K562 (cell line): ENCODE data around the gene RIPOR1. TPM values are rescaled to one million over a fixed set of nuclear protein-coding genes. Genes with fewer than 3 reads are reported as not detected.

Experiments used
- CHD2 ChIP-seq: IDR thresholded peaks from 2 replicates; pipeline ENCODE4 v1.6.1; 2011; ENCODE audit warnings: low read depth, low read length
- GABPA ChIP-seq: fragments of 200-800 bp; sonication (Bioruptor generic); conservative IDR thresholded peaks from 2 replicates; pipeline ENCODE4 v1.6.1; 2016; ENCODE audit warnings: low read depth, missing genetic modification characterization, missing compliant biosample characterization
- GTF2A2 ChIP-seq: IDR thresholded peaks from 2 replicates; pipeline ENCODE4 v1.6.1; 2016; ENCODE audit warnings: mild to moderate bottlenecking, missing genetic modification characterization, missing compliant biosample characterization
- MAX ChIP-seq: sonication (generic); formaldehyde crosslinking; IDR thresholded peaks from 2 replicates; pipeline ENCODE4 v1.9.0; 2022; ENCODE audit warnings: mild to moderate bottlenecking, missing genetic modification reagents
- MYNN ChIP-seq, 2 experiments: sonication (generic); formaldehyde crosslinking in 1 of 2; IDR thresholded peaks; 2 replicates each; pipeline versions ENCODE4 v1.5.0 to v1.6.1; 2016 to 2020; ENCODE audit warnings: antibody characterized with exemption in 1 of 2, missing genetic modification reagents in 1 of 2
- NR3C1 ChIP-seq: sonication (generic); formaldehyde crosslinking; IDR thresholded peaks from 2 replicates; pipeline ENCODE4 v1.8.1; 2022; ENCODE audit warnings: missing genetic modification reagents
- PHF8 ChIP-seq: fragments of 200-600 bp; sonication (generic); IDR thresholded peaks from 2 replicates; pipeline ENCODE4 v1.6.1; 2012; ENCODE audit warnings: mixed run types, mild to moderate bottlenecking, inconsistent platforms, low read length, moderate library complexity, borderline replicate concordance
- TEAD2 ChIP-seq: fragments of 450-650 bp; IDR thresholded peaks from 2 replicates; pipeline ENCODE4 v1.6.1; 2016; ENCODE audit warnings: missing genetic modification characterization, control low read depth, missing compliant biosample characterization
- ZNF507 ChIP-seq: conservative IDR thresholded peaks from 2 replicates; pipeline ENCODE4 v1.6.1; 2017; ENCODE audit warnings: missing genetic modification characterization, missing compliant biosample characterization
- polyA plus RNA-seq, 8 experiments: library from polyadenylated mRNA; depleted of rRNA in 4 of 8; stranded (reverse) in 5 of 8; unstranded in 3 of 8; fragments of >200 nt; fragmentation: Nextera tagmentation in 2 of 8; fragmentation: Illumina TruSeq in 1 of 8; extraction: Ambion mirVana in 2 of 8; extraction: Trizol in 1 of 8; gene quantifications; 2 replicates each; pipeline versions ENCODE4 v1.2.1 to v1.2.3, GENCODE V29; 2011 to 2014; ENCODE audit warnings: inconsistent platforms in 1 of 8, missing spikeins in 1 of 8
- total RNA-seq, 7 experiments: library from RNA; depleted of rRNA in 6 of 7; stranded (reverse); fragments of >200 nt in 6 of 7; fragmentation: Illumina TruSeq in 2 of 7; extraction: Trizol in 2 of 7; gene quantifications; 2 replicates each; pipeline versions ENCODE4 v1.2.1 to v1.2.3, GENCODE V29; 2011 to 2021; ENCODE audit warnings: low replicate concordance in 1 of 7
- TF ChIP-seq, protein P1 (sequence below): fragments of 200-600 bp; sonication (generic); IDR thresholded peaks from one replicate; pipeline ENCODE4 v1.6.1; 2012; ENCODE audit warnings: mild to moderate bottlenecking, low read depth, low read length, inconsistent platforms
- TF ChIP-seq, protein P2 (sequence below): IDR thresholded peaks from 2 replicates; pipeline ENCODE4 v1.6.1; 2016; ENCODE audit warnings: missing genetic modification characterization, missing compliant biosample characterization
- TF ChIP-seq, protein P3 (sequence below): sonication (generic); formaldehyde crosslinking; IDR thresholded peaks from 2 replicates; pipeline ENCODE4 v1.8.1; 2023; ENCODE audit warnings: mild to moderate bottlenecking, missing genetic modification reagents

The RIPOR1 gene
- total and polyA plus RNA-seq, 9 of the 15 experiments (the other 6 are each of a cell fraction or from before 2014, with no cell fraction given), result 0.36 to 31.1 (median 3.0) TPM

DNA sequence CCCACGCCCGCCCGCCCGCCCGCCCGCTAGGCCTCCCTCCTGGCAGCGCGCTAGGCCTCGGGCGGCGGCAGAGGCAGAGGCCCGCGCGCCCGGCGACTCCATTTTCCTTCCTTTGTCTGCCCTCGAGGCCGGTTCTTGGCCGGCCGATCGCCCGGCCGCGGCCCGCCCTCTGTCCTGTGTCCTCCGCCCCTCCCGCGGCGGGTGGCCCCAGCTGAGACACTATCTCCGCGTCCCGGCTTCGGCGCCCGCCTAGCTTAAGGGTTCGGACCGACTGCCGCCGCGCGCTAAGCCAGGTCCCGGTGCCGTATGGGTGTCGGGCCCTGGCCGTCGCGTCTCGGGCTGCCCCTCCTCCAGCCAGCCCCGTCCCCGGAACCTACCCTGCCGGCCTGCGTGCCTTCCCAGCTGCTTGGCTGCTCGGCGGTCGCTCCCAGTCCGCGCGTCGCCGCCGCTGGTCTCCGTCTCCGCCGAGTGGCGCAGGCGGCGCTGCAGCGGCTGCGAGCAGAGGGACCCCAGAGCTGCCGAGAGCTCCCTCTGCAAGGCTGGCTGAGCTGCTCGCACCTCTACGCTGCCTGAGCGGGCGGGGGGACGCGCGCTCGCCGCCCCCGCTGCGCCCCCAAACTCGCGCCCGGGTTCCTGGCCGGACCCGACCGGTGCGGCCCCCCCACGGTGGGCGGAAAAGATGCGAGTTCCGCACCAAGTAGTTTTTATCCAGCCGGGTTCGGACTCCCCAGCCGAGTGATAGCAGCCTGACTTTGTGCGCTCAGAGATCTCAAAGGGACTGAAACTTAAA lies 34.5 kb downstream of the RIPOR1 start (continued):
- TF ChIP-seq, protein P1, sequence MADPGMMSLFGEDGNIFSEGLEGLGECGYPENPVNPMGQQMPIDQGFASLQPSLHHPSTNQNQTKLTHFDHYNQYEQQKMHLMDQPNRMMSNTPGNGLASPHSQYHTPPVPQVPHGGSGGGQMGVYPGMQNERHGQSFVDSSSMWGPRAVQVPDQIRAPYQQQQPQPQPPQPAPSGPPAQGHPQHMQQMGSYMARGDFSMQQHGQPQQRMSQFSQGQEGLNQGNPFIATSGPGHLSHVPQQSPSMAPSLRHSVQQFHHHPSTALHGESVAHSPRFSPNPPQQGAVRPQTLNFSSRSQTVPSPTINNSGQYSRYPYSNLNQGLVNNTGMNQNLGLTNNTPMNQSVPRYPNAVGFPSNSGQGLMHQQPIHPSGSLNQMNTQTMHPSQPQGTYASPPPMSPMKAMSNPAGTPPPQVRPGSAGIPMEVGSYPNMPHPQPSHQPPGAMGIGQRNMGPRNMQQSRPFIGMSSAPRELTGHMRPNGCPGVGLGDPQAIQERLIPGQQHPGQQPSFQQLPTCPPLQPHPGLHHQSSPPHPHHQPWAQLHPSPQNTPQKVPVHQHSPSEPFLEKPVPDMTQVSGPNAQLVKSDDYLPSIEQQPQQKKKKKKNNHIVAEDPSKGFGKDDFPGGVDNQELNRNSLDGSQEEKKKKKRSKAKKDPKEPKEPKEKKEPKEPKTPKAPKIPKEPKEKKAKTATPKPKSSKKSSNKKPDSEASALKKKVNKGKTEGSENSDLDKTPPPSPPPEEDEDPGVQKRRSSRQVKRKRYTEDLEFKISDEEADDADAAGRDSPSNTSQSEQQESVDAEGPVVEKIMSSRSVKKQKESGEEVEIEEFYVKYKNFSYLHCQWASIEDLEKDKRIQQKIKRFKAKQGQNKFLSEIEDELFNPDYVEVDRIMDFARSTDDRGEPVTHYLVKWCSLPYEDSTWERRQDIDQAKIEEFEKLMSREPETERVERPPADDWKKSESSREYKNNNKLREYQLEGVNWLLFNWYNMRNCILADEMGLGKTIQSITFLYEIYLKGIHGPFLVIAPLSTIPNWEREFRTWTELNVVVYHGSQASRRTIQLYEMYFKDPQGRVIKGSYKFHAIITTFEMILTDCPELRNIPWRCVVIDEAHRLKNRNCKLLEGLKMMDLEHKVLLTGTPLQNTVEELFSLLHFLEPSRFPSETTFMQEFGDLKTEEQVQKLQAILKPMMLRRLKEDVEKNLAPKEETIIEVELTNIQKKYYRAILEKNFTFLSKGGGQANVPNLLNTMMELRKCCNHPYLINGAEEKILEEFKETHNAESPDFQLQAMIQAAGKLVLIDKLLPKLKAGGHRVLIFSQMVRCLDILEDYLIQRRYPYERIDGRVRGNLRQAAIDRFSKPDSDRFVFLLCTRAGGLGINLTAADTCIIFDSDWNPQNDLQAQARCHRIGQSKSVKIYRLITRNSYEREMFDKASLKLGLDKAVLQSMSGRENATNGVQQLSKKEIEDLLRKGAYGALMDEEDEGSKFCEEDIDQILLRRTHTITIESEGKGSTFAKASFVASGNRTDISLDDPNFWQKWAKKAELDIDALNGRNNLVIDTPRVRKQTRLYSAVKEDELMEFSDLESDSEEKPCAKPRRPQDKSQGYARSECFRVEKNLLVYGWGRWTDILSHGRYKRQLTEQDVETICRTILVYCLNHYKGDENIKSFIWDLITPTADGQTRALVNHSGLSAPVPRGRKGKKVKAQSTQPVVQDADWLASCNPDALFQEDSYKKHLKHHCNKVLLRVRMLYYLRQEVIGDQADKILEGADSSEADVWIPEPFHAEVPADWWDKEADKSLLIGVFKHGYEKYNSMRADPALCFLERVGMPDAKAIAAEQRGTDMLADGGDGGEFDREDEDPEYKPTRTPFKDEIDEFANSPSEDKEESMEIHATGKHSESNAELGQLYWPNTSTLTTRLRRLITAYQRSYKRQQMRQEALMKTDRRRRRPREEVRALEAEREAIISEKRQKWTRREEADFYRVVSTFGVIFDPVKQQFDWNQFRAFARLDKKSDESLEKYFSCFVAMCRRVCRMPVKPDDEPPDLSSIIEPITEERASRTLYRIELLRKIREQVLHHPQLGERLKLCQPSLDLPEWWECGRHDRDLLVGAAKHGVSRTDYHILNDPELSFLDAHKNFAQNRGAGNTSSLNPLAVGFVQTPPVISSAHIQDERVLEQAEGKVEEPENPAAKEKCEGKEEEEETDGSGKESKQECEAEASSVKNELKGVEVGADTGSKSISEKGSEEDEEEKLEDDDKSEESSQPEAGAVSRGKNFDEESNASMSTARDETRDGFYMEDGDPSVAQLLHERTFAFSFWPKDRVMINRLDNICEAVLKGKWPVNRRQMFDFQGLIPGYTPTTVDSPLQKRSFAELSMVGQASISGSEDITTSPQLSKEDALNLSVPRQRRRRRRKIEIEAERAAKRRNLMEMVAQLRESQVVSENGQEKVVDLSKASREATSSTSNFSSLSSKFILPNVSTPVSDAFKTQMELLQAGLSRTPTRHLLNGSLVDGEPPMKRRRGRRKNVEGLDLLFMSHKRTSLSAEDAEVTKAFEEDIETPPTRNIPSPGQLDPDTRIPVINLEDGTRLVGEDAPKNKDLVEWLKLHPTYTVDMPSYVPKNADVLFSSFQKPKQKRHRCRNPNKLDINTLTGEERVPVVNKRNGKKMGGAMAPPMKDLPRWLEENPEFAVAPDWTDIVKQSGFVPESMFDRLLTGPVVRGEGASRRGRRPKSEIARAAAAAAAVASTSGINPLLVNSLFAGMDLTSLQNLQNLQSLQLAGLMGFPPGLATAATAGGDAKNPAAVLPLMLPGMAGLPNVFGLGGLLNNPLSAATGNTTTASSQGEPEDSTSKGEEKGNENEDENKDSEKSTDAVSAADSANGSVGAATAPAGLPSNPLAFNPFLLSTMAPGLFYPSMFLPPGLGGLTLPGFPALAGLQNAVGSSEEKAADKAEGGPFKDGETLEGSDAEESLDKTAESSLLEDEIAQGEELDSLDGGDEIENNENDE, result no peak
- TF ChIP-seq PHF8, result peak; percentile 80
- TF ChIP-seq TEAD2 (tag), result no peak
- TF ChIP-seq MYNN (IDR thresholded peaks at IDR 0.05), result no peak
- TF ChIP-seq MYNN (CRISPR knock-in tag; IDR thresholded peaks at IDR 0.05), result no peak
- no peak for TF ChIP-seq ZNF507
- no peak for TF ChIP-seq GTF2A2 (tag)
- TF ChIP-seq, protein P2, sequence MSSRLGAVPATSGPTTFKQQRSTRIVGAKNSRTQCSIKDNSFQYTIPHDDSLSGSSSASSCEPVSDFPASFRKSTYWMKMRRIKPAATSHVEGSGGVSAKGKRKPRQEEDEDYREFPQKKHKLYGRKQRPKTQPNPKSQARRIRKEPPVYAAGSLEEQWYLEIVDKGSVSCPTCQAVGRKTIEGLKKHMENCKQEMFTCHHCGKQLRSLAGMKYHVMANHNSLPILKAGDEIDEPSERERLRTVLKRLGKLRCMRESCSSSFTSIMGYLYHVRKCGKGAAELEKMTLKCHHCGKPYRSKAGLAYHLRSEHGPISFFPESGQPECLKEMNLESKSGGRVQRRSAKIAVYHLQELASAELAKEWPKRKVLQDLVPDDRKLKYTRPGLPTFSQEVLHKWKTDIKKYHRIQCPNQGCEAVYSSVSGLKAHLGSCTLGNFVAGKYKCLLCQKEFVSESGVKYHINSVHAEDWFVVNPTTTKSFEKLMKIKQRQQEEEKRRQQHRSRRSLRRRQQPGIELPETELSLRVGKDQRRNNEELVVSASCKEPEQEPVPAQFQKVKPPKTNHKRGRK (tag), result no peak
- peak; percentile 64 for TF ChIP-seq MAX (CRISPR knock-in tag)
- peak; percentile 87; the same call in 1 of the 2 replicates for TF ChIP-seq NR3C1 (CRISPR knock-in tag)
- TF ChIP-seq, protein P3, sequence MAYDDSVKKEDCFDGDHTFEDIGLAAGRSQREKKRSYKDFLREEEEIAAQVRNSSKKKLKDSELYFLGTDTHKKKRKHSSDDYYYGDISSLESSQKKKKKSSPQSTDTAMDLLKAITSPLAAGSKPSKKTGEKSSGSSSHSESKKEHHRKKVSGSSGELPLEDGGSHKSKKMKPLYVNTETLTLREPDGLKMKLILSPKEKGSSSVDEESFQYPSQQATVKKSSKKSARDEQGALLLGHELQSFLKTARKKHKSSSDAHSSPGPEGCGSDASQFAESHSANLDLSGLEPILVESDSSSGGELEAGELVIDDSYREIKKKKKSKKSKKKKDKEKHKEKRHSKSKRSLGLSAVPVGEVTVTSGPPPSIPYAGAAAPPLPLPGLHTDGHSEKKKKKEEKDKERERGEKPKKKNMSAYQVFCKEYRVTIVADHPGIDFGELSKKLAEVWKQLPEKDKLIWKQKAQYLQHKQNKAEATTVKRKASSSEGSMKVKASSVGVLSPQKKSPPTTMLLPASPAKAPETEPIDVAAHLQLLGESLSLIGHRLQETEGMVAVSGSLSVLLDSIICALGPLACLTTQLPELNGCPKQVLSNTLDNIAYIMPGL (CRISPR knock-in tag), result peak; percentile 98
- TF ChIP-seq CHD2, result no peak; the same call in 1 of the 2 replicates
- 0 out of 2 replicates have a peak, but pooled peaks have one; percentile 8 for TF ChIP-seq GABPA
